Mesendoderm (in vitro differentiated cells): Measurements from ENCODE around the gene MELTF.

Source experiments
- DNase-seq: peaks from one replicate; pipeline ENCODE4 v3.0.0; 2013
- H2AK5ac ChIP-seq: 2 replicates; pipeline ENCODE4 v1.6.1; 2013; ENCODE audit warnings: low read length, inconsistent platforms
- H2BK120ac ChIP-seq: 2 replicates; pipeline ENCODE4 v1.6.1; 2013; ENCODE audit warnings: low read depth, mild to moderate bottlenecking, low read length, moderate library complexity, mixed read lengths
- H2BK15ac ChIP-seq: replicated peaks from 2 replicates; pipeline ENCODE4 v1.6.1; 2013; ENCODE audit warnings: low read depth, mild to moderate bottlenecking, moderate library complexity
- H2BK5ac ChIP-seq: 2 replicates; pipeline ENCODE4 v1.6.1; 2013; ENCODE audit warnings: low read length, inconsistent platforms
- H3K18ac ChIP-seq: 2 replicates; pipeline ENCODE4 v1.6.1; 2013; ENCODE audit warnings: mild to moderate bottlenecking, low read length, mixed read lengths
- H3K23ac ChIP-seq: one replicate; pipeline ENCODE4 v1.6.1; 2013; ENCODE audit warnings: low read length
- H3K27ac ChIP-seq: 2 replicates; pipeline ENCODE4 v1.5.1; 2013; ENCODE audit warnings: low read depth, mild to moderate bottlenecking, inconsistent platforms, low read length, moderate library complexity
- H3K27me3 ChIP-seq: 2 replicates; pipeline ENCODE4 v1.6.1; 2013; ENCODE audit warnings: low read length, control low read depth, mild to moderate bottlenecking, inconsistent platforms; ENCODE audit not compliant: insufficient read depth, poor library complexity
- H3K36me3 ChIP-seq: 2 replicates; pipeline ENCODE4 v1.6.1; 2013; ENCODE audit warnings: low read length, inconsistent platforms; ENCODE audit not compliant: control insufficient read depth, insufficient read depth
- H3K4ac ChIP-seq: one replicate; pipeline ENCODE4 v1.6.1; 2013; ENCODE audit warnings: low read depth, mild to moderate bottlenecking, low read length, moderate library complexity
- H3K4me1 ChIP-seq: 2 replicates; pipeline ENCODE4 v1.6.1; 2013; ENCODE audit warnings: low read depth, low read length, inconsistent platforms; ENCODE audit not compliant: control insufficient read depth
- H3K4me2 ChIP-seq: 2 replicates; pipeline ENCODE4 v1.6.1; 2013; ENCODE audit warnings: low read length
- H3K4me3 ChIP-seq: 2 replicates; pipeline ENCODE4 v1.5.1; 2013; ENCODE audit warnings: mild to moderate bottlenecking, low read length
- H3K56ac ChIP-seq: one replicate; pipeline ENCODE4 v1.6.1; 2013; ENCODE audit warnings: low read length
- H3K79me1 ChIP-seq: 2 replicates; pipeline ENCODE4 v1.6.1; 2013; ENCODE audit warnings: low read length, inconsistent platforms
- H3K79me2 ChIP-seq: 2 replicates; pipeline ENCODE4 v1.6.1; 2013; ENCODE audit warnings: mild to moderate bottlenecking, low read length; ENCODE audit not compliant: control insufficient read depth, insufficient read depth
- H3K9ac ChIP-seq: 2 replicates; pipeline ENCODE4 v1.6.1; 2013; ENCODE audit warnings: low read length, inconsistent platforms
- H4K5ac ChIP-seq: one replicate; pipeline ENCODE4 v1.6.1; 2013; ENCODE audit warnings: low read length
- H4K8ac ChIP-seq: one replicate; pipeline ENCODE4 v1.6.1; 2013; ENCODE audit warnings: low read depth, mild to moderate bottlenecking, control low read depth, low read length, moderate library complexity
- WGBS: extraction: QIAGEN DNeasy Blood & Tissue Kit; methylation state at CpG from one replicate; pipeline ENCODE4 v1.1.7; 2013; ENCODE audit warnings: low lambda C conversion rate, missing lambda C conversion rate; ENCODE audit not compliant: insufficient coverage; ENCODE audit errors: extremely low coverage; 5-methylcytosine and 5-hydroxymethylcytosine counted together

Gene MELTF

DNA sequence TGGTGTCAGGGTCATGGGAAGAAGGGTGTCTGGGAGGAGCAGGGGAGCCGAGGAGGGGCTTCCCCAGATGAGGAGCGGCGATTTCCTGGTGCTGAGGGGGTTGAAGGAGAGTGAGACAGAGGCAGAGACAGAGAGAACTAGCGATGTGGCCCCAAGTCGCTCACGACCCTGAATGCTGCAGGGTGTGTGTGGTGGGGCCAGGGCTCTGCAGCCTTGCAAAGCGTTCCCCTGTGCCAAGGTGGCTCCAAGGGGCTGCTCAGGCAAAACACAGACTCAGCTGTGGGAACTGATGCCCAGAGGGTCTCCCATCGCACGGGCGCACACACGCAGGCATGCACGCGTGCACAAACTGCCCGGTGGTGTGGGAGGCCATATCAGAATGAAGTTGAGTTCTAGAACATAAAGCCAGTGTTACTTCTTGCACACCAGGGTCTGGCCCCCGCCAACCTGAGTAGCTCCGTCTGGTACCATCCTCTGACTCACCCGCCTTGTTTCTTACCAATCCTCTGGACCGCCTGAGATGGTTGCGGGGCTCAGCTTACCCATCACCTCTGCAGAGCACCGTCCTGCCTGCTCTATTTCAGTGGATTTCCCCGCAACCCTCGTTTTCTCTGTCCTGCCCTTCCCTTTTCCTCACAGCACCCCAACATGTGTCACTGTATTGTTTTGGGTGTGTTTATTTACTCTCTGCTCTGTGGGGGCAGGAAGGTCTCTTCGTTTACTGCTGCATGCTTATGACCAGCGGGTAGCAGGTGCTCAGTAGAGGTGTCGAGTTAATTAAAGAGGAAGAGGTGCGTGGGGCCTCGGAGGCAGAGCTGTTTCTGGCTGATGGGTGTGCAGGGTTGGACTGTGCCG, 4.5 kb downstream of the MELTF start:
- Histone ChIP-seq H4K5ac (no peak overlapping the region), H3K27me3 (no peaks in the 10 kb centered on the region), H3K79me1 (no peaks in the 10 kb centered on the region), H3K18ac (no peak overlapping the region), H4K8ac (no peak overlapping the region), H3K27ac (no peak overlapping the region), H3K23ac (no peak overlapping the region), H3K79me2 (no peaks in the 10 kb centered on the region), H3K4me1 (peaks cover 6% of the 10 kb centered on the region), H2AK5ac (no peak overlapping the region), H3K9ac (no peak overlapping the region), H3K36me3 (no peaks in the 10 kb centered on the region), H2BK5ac (no peak overlapping the region), H2BK15ac (no peak overlapping the region), H3K4me3 (no peak overlapping the region), H3K4ac (no peak overlapping the region), H3K4me2 (no peak overlapping the region), H3K56ac (no peak overlapping the region), H2BK120ac (no peak overlapping the region)
- no peak for DNase-seq
- whole genome bisulfite sequencing, result no CpG with 5 or more reads among the region's 28 CpGs

DNA sequence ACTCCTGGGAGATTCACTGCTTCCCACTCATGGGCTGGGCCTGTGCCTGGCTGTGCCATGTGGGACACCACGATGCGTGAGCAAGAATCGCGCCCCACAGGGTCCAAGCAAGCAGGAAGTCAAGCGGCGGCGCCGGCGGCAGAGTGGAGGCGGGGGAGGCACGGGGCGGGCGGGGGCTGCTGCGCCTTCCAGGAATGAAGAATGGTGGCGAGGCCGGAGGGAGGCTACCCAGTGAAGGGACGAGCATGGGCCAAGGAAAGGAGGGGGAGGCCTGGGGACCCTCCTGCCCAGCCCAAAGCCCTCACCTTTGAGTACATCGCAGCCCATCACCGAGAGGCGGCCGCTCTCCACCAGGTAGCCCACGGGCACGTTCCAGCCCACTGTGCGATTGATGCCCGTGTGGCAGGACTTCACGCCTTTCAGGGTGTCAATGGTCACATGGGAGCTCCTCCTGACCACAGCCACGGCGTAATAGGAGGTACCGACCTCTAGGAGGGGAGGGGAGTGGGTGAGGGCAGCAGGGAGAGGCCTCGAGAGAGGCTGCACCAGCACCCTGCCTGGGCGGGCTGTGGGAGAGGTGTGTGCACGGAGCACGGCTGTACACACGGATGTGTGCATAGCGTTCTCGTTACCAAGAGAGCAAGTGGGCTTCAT, 5.5 kb downstream of the MELTF start:
- H4K8ac ChIP-seq, result no peak overlapping the region
- no peaks in the 10 kb centered on the region for H3K79me1 ChIP-seq
- no peak overlapping the region for H2BK5ac ChIP-seq
- peaks cover 6% of the 10 kb centered on the region for H3K4me1 ChIP-seq
- H3K4me2 ChIP-seq, result no peak overlapping the region
- no peaks in the 10 kb centered on the region for H3K36me3 ChIP-seq
- H3K79me2 ChIP-seq, result no peaks in the 10 kb centered on the region
- H3K4me3 ChIP-seq, result no peak overlapping the region
- H3K23ac ChIP-seq, result no peak overlapping the region
- no peak overlapping the region for H3K18ac ChIP-seq
- WGBS, result no CpG with 5 or more reads among the region's 36 CpGs
- H3K56ac ChIP-seq, result no peak overlapping the region
- H3K27me3 ChIP-seq, result no peaks in the 10 kb centered on the region
- H2BK120ac ChIP-seq, result no peak overlapping the region
- no peak overlapping the region for H4K5ac ChIP-seq
- H2AK5ac ChIP-seq, result no peak overlapping the region
- no peak overlapping the region for H3K4ac ChIP-seq
- no peak overlapping the region for H3K9ac ChIP-seq
- H2BK15ac ChIP-seq, result no peak overlapping the region
- no peak overlapping the region for H3K27ac ChIP-seq
- DNase-seq, result no peak

DNA sequence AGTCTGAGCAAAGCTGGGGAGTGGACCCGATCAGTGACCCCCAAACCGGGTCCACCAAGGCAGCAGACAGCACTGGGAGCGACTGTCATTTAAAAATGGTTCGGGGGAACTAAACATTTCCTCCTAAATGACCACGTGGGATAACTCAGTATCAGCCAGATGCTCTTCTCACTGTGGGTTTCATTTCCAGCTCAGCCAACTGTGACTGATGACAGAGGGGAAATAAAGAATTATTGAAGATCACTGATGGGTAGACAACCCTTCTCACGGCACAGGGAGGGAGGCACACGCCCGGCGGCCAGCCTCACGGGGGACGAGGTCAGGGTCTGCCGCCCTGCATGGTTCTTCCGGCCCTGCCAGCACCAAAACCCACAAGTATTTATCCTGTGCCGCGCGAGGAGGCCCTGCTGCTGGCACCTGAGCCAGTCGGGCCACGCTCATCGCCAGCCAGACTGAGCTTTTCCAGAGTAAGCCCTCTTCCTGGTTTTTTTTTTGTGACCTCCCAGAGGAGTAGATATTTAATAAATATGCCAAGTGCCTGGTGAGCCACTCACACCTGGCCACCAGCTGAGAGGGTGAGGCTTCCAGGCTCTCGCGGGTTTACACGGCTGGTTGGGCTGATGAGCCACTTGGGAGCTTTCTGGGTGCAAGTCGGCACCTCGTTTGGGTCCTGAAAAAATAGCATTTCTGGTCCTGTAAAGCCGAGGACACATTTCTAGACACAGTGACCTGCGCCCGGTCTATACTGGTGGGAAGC, 6.2 kb downstream of the MELTF start:
- H2AK5ac ChIP-seq, result no peak overlapping the region
- no peak overlapping the region for H3K9ac ChIP-seq
- no peak overlapping the region for H3K4me3 ChIP-seq
- H3K4ac ChIP-seq, result no peak overlapping the region
- no peak overlapping the region for H3K23ac ChIP-seq
- H4K8ac ChIP-seq, result no peak overlapping the region
- H4K5ac ChIP-seq, result no peak overlapping the region
- H3K18ac ChIP-seq, result no peak overlapping the region
- H3K79me1 ChIP-seq, result no peaks in the 10 kb centered on the region
- H3K56ac ChIP-seq, result no peak overlapping the region
- no peaks in the 10 kb centered on the region for H3K79me2 ChIP-seq
- H3K4me2 ChIP-seq, result no peak overlapping the region
- H3K4me1 ChIP-seq, result peaks cover 6% of the 10 kb centered on the region
- H3K36me3 ChIP-seq, result no peaks in the 10 kb centered on the region
- no peaks in the 10 kb centered on the region for H3K27me3 ChIP-seq
- H3K27ac ChIP-seq, result no peak overlapping the region
- no peak overlapping the region for H2BK120ac ChIP-seq
- no peak overlapping the region for H2BK5ac ChIP-seq
- no CpG with 5 or more reads among the region's 27 CpGs for WGBS
- no peak for DNase-seq
- H2BK15ac ChIP-seq, result no peak overlapping the region

DNA sequence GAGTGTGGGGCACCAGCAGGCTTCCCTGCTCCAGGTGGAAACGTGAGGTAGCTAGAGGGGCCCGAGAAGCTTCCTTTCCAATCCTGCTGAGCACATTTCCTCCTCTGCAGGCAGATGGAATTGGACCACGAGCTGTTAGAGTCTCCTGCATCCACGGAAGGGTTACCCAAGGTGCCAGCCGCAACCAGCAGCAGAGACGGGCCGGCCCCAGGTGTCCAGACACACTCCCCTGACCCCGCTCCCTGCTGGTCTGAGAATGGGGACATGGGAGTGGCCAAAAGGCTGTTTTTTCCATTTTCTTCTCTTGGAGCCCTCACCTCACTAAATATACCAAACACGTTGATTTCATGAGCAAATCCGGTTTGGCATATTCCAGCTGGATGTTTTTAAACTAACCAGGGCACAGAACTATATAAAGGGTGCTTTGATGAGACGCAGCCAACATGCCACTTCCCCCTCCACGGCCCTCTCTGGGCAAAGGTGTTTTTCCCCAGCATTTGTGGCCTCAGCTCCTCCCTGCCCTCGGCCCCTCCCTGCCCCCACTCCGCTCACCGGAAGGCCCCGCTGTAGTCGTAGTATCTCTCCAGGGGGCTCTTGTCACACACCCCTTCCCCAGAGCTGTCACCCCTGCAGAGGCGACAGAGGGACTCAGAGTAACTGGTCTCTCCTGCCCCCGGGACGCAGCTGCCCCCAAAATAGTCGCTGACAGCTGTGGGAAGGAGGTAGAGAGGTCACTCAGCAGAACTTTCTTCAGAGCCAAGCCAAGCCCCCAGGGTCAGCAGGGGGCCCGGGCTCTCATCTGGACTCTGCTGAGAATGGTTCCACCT, 7.0 kb downstream of the MELTF start:
- Histone ChIP-seq H3K23ac (no peak overlapping the region), H2AK5ac (no peak overlapping the region), H2BK15ac (no peak overlapping the region), H3K79me2 (no peaks in the 10 kb centered on the region), H3K4me2 (no peak overlapping the region), H2BK5ac (no peak overlapping the region), H4K5ac (no peak overlapping the region), H3K27ac (no peak overlapping the region), H3K79me1 (no peaks in the 10 kb centered on the region), H3K18ac (no peak overlapping the region), H3K4me1 (peaks cover 6% of the 10 kb centered on the region), H2BK120ac (no peak overlapping the region), H3K56ac (no peak overlapping the region), H3K4ac (no peak overlapping the region), H3K36me3 (no peaks in the 10 kb centered on the region), H4K8ac (no peak overlapping the region), H3K9ac (no peak overlapping the region), H3K27me3 (no peaks in the 10 kb centered on the region), H3K4me3 (no peak overlapping the region)
- DNase-seq, result peak; percentile 14
- no CpG with 5 or more reads among the region's 22 CpGs for WGBS

DNA sequence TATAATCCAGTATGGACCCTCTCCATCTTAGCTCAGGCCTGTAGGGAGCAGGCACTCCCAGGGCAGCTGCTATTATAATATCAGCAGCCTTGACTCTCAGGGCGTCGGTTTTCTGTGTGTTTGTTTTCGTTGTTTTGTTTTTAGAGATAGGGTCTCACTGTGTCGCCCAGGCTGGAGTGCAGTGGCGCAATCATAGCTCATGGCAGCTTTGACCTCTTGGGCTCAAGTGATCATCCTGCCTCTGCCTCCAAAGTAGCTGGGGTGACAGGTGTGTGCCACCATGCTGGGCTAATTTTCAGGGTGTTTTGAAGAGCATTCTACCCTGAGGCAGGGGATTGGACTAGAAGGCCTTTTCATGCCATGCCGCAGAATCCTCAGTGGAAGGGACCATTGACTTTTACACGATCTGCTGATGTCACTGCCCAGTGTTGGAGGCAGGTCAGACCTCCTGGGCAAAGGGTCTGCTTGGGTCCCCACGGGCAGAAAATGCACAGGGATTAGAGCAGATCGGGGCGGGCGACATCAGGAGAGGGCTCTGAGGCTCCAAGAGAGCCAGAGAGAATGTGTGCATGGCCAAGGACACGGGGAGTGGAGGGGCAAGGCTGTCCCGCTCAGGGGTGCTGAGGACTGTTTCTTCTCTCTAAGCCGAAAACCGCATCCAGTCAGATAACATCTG, 7.8 kb downstream of the MELTF start:
- no peak overlapping the region for H3K4me3 ChIP-seq
- H3K9ac ChIP-seq, result no peak overlapping the region
- no peaks in the 10 kb centered on the region for H3K27me3 ChIP-seq
- H3K23ac ChIP-seq, result peak overlapping the region; percentile 15
- no peak overlapping the region for H2BK5ac ChIP-seq
- H4K5ac ChIP-seq, result no peak overlapping the region
- no peak overlapping the region for H2AK5ac ChIP-seq
- no peaks in the 10 kb centered on the region for H3K36me3 ChIP-seq
- H3K27ac ChIP-seq, result no peak overlapping the region
- peaks cover 6% of the 10 kb centered on the region for H3K4me1 ChIP-seq
- H3K79me1 ChIP-seq, result no peaks in the 10 kb centered on the region
- no peak overlapping the region for H2BK15ac ChIP-seq
- H3K79me2 ChIP-seq, result no peaks in the 10 kb centered on the region
- DNase-seq, result no peak
- no peak overlapping the region for H3K56ac ChIP-seq
- no CpG with 5 or more reads among the region's 15 CpGs for WGBS
- no peak overlapping the region for H3K18ac ChIP-seq
- no peak overlapping the region for H3K4ac ChIP-seq
- no peak overlapping the region for H2BK120ac ChIP-seq
- H4K8ac ChIP-seq, result no peak overlapping the region
- no peak overlapping the region for H3K4me2 ChIP-seq
